ENCODE results near the gene EPS8L3.
"Not testable (repeated sequence)": the region's sequence is repeated elsewhere in the genome, so short reads cannot be mapped to it uniquely, and the experiment has no call there.

The EPS8L3 gene

DNA sequence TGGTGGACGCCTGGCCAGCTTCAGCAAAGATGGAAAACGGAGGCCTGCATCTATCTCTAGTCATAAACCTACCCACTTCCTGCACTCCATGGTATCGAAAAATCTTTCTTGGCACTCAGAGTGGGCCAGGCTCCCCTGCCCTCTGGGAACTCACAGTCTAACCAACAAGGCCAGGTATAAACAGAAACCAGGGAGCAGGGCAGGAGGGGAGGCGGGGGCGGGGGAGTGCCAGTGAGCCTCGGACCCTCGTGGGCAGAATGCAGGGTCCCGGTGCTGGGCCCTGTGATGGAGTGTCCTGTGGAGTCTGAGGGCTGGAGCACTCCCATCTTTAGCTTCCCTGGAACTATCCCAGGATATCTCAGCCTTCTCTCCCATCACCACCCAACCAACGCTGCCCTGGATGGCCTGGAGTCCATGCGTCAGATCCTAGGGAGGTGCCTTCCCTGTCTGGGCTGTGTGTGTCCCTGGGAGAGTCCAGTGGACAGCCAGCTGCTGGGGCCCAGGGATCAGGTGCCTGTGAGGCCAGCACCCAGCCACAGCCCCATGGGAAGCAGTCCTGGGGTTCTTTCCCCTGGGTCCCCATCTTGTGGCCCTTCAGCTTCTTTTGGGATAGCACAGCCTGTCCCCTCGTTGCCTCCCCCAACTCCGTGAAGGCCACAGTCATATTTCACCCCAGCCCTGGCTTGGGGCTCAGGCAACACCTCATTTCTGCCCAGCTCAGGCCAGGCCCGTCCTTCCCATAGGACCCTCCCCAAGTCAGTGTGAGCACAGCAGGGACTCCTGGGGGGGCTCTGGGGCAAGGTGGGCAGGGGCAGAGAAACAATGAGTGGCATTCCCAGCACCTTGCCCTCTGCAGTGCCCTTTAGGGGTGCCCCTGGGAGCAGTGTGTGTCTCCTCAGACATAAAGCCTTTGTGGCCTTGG lies 1.1 kb upstream of the EPS8L3 start:
- DNase-seq (ENCODE audit: low spot score) = no peak

- no peak for DNase-seq (ENCODE audit: low spot score)
Observed at GRCh38 chr1:109762821-109763645, 690 bp downstream of the EPS8L3 start.

DNA sequence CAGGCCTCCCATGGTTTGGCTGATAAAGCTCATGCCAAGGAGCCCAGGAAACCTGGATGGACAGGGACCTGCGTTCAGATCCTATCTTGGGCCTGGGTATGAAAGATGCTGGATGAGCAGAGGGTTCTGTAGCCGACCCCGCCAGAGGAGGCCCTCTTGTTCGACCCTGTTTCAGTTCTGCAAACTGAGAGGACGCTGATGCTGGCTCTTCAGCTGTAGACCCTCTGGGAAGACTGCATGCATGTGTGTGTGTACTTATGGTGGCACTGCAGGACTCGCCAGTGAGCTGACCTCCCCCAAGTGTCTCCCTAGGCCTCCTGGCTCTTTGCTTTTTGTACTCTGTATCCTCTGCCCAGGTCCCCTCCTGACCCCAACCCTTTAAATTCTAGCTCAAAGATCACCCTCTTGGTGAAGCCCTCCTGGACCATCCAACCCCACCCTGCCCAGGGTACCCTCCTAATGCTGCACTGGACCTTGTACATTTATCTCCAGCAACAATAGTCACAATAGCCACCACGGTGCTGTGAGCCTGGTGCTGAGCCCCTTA lies 1.6 kb downstream of the EPS8L3 start:
- no peak for DNase-seq (ENCODE audit: low spot score)

GRCh38 chr1:109761227-109762038 lies 2.3 kb downstream of the EPS8L3 start:
- no peak for DNase-seq (ENCODE audit: low spot score)

DNA sequence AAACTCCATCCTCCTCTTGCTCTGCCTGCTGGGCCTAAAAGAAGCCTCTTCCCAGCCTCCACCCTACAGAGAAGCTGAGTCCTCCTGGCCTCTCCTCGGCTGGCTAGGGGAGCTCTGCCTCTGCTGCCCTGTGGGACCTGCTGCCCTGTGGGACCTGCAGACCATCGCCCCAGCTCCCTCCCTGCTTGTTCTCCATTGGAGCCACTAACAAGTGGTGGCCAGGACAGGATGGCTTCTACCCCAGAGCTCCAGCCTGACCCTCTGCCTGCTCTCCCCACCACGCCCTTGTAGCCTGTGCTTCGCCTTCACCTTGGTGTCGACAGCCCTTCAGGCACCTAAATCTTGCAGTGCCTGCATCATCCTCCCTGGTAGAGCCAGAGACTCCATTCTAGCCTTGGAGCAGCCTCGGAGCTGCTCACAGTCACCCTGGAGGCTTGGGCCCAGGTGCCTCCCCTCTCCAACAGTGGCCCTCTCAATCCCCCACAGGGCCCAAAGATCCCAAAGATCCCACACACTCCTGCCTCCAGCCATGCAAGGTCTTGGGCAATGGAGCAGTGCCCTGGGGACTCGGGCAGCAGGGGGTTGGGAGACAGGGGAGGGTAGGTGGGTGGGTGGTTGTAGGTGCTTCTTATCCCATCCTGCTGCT lies 3.0 kb downstream of the EPS8L3 start:
- no peak for DNase-seq (ENCODE audit: low spot score)

DNA sequence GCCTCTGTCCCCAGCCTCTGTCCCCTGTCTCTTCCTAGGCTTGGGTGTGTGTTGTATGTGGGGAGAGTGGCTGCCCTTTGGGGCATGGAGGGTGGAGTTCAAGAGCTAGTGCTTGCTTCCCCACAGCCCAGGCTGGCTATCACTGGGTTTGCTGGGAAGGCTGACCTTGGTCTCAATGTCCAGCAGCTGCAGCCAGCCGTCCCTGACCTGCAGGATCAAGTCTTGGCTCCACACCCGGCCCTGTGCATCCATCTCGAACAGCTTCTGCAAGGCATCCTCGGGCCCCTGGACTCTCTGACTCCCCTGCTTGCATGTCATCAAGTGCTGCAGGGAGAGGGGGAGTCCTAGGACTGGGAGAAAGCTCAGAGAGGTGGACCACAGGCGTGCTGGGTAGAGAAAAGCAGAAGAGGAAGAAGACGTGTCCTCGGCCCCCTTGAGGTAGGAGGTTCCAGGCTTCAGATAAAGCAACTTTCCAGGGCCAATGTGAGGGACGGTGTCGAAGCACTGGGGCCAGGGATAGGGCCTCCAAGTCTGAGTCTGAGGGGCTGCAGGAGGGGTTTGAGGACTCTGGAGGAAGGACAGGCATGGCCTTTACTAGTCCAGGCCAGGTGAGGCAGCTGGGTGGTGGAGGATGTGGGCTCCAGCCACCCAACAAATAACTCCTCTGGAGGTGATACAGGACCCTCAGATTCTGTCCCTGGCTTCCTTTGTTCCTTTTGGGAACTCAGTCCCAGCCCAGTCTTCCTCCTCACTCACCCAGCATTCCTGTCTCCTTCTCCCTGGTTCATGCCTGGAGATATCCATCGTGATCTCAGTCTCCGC lies 4.0 kb downstream of the EPS8L3 start:
- DNase-seq (ENCODE audit: low spot score) = no peak

DNA sequence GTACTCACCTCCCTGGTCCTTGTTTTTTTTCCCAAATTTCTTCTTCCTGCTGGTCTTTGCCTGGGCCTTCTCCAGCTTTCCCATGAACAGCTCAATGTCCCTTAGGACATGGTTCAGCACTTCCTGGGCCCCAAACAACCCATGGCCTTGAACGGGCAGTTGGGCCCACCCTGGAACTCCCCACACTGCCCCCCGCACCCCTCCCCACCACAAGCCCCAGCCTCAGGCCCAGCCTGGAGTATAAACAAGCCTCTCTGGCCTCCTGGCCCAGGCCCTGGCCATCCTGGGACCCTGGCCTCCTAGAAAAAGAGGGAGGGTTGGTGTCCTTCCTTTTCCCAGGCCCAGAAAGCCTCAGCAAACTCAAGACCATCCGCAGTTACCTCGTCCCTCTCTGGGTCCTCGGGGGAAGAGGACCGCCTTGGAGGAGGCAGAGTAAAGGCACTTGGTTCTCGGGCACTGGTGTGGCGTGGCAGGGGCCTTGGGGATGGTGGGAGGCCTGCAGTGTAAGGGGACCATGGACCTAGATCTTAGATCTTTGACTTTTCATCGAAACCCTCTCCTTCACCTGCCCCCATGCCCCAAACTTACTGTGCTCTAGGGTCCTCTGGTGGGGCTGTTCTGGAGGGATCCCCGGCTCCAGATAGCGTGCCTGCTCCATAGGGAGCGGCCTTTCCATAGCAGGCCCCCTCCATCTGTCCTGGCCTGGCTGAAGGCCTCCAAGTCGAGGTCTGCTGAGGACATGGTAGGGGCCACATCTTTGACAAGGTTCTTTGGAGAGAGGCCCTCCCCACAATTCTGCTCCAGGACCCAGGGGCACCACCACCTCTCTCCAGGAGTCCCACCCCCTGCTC lies 5.6 kb downstream of the EPS8L3 start:
- no peak for DNase-seq (ENCODE audit: low spot score)

DNA sequence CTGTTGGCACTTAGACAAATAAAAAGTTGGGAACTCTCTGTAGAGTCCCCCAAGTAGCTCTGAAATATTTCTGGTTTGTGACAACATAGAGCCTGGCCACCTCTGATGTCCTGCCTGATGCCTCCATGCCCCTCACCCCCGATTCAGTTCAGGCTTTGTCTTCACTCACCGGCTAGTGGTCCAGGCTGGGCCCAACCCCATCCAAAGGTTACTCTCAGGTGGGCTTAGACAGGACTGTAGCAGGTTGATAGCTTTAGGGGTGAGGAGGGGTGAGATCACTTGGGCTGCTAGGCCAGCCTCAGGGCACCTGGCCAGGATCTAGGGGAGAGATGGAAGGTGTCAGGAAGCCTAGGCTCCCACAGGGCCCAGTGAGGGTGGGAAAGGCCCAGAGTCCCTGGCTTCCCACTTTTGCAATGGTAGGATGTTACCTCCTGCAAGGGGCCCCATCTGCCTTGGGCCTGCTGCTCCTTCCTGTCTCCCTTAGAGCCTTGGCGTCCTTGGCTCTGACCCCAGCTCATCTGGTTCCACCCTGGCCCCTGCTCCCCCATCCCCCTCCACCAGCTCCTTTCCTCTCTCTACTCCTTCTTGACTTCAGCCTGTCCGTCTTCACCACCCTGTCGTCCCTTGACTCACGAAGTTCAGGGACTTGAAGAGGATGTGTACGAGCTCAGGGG lies 6.7 kb downstream of the EPS8L3 start:
- DNase-seq (ENCODE audit: low spot score) = no peak

DNA sequence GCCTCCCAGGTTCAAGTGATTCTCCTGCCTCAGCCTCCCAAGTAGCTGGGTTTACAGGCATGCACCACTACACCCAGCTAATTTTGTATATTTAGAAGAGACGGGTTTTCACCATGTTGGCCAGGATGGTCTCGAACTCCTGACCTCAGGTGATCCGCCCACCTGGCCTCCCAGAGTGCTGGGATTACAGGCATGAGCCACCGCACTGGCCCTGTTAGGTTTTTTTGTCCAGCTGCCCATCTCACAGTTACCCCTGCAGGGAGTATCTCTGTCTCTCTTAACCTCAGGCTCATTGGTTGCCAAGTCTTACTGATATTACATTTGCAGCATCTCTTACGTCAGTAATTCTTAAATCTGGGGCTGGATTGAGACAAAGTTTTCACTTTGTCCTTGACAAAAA lies 7.4 kb downstream of the EPS8L3 start:
- not testable (repeated sequence) for DNase-seq (ENCODE audit: low spot score)

DNA sequence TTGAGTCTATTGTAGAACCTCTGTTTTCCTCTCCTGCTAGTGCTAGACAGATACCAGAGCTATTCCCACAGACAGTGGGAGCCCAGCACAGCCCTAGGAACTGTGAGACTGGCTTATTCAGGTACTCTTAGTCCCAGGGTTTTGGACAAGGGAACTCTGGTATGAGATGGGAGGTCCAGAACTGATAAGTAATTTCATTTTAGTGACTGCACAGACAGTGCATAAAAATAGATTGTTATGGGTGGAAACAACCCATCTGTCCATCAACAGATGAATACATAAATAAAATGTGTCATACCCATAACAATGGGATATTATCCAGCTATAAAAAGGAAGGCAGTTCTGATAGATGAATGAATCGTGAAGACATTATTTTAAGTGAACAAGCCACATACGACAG lies 9.0 kb downstream of the EPS8L3 start:
- no peak for DNase-seq (ENCODE audit: low spot score)

GRCh38 chr1:109751531-109752260 lies 12.0 kb downstream of the EPS8L3 start:
- no peak for DNase-seq (ENCODE audit: low spot score)

DNA sequence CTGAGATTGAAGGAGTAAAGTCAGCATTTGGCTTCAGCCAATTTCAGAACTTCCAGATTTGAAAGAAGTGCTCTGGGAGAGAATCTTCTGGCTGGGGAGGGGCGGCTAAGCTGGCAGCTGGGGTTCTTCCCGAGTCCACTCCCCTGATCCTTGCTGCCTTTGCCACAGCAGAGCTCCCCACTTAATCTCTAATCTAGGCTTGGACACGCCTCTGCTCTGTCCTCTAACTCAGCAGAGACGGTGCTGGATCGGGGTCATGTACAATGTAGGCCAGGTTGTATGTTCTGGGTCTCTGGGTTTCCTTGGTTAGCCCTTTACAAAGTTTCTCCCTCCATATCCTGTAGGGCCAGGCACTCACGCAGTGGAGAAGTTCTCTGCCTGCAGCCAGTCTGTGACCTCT lies 12.8 kb downstream of the EPS8L3 start:
- no peak for DNase-seq (ENCODE audit: low spot score)

GRCh38 chr1:109750241-109750882 lies 13.4 kb downstream of the EPS8L3 start:
- DNase-seq (ENCODE audit: low spot score) = no peak

DNA sequence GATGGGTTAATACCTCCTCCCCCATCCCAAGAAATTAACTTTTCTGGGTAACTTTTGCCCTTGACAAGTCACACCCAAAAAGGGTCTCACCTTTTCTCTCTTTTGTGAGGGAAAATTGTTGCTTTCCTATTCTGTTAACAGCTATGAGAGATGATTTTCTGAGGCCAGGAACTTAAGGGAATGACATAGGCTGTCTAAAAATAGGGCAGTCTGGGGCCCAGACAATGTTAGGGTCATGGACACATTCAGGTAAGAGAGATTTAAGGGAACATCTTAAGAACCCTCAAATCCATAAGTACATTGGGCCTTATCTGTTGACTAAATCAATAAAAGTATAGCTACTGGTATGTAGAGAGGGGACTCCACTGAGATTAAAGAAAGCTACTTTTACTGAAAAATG lies 14.5 kb downstream of the EPS8L3 start:
- DNase-seq (ENCODE audit: low spot score) = no peak

DNA sequence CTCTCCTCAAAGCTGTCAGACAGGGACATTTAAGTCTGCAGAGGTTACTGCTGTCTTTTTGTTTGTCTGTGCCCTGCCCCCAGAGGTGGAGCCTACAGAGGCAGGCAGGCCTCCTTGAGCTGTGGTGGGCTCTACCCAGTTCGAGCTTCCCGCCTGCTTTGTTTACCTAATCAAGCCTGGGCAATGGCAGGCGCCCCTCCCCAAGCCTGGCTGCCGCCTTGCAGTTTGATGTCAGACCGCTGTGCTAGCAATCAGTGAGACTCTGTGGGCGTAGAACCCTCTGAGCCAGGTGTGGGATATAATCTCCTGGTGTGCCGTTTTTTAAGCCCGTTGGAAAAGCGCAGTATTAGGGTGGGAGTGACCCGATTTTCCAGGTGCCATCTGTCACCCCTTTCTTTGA lies 15.4 kb downstream of the EPS8L3 start:
- DNase-seq (ENCODE audit: low spot score) = not testable (repeated sequence)

DNA sequence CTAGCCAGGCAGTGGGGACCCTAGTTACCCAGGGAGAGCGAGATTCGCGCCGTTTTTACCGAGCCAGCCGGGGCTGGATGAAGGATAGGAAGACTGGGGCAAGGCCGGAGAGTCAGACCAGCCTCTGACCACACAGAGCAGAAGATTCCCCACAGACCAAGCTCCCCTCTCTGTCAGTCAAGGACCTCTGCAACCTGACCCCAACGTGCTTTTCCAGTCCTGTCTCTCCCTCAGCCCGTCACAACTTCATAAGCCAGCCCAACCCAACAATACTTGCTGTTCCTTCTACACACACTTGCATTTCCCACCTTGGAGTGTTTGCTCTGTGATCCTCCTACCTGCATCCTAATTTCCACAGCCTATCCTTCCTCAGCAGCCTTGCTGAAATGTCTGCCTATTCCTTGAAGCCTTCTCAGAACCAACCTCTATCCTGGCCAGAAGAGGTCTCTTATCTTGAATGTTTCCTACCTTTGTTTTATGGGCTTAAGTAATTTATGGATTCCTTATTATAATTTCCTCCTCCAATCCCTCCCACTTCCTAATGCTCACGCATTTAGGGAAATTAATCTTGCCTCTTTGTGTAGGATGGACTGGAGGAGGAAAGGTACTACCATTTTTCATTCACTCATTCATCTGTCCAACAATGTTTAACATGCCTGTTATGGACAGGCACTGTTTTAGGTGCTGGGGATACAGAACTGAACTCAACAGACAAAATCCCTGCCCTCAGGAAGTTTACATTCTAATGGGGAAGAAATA lies 22.9 kb downstream of the EPS8L3 start, which contains the start of gene GSTM3:
TSS of gene GSTM3 (minus strand) at position 424 of the 759 bp plus-strand sequence. CDS start 751 bp downstream, outside the sequence.
- DNase-seq (ENCODE audit: low spot score) = no peak

All from kidney tubule cell (primary cell).